GM19397 (cell line): ENCODE results near the gene MAML2.

ENCODE experiments used
- ATAC-seq: cut with Tn5 transposase; IDR thresholded peaks from one replicate; pipeline ENCODE4 v1.9.1; 2021; ENCODE audit warnings: mild to moderate bottlenecking, moderate library complexity; ENCODE audit not compliant: unreplicated experiment

MAML2 gene

GRCh38 chr11:96107143-96107824 is 235.7 kb downstream of the MAML2 start:
- no peak for ATAC-seq

- ATAC-seq: no peak
Measured at GRCh38 chr11:96106645-96107044, 236.3 kb downstream of the MAML2 start.

- ATAC-seq: no peak
Measured at GRCh38 chr11:96105944-96106343, 237.1 kb downstream of the MAML2 start.

GRCh38 chr11:96105197-96105895 is 237.6 kb downstream of the MAML2 start:
- ATAC-seq: no peak

GRCh38 chr11:96104496-96104895 is 238.5 kb downstream of the MAML2 start:
- no peak for ATAC-seq

- ATAC-seq: no peak
Measured at GRCh38 chr11:96103721-96104120, 239.3 kb downstream of the MAML2 start.

- ATAC-seq: no peak
Measured at GRCh38 chr11:96103102-96103501, 239.9 kb downstream of the MAML2 start.

- ATAC-seq: no peak
Measured at GRCh38 chr11:96102664-96103078, 240.3 kb downstream of the MAML2 start.

- no peak for ATAC-seq
Measured at GRCh38 chr11:96101146-96101545, 241.8 kb downstream of the MAML2 start.

- ATAC-seq: no peak
Measured at GRCh38 chr11:96098511-96099241, 244.3 kb downstream of the MAML2 start.

- no peak for ATAC-seq
Measured at GRCh38 chr11:96097844-96098421, 245.1 kb downstream of the MAML2 start.

- ATAC-seq: no peak
Measured at GRCh38 chr11:96096360-96096759, 246.6 kb downstream of the MAML2 start.

GRCh38 chr11:96095884-96096303 is 247.1 kb downstream of the MAML2 start:
- ATAC-seq: no peak

- no peak for ATAC-seq
Measured at GRCh38 chr11:96094156-96094555, 248.8 kb downstream of the MAML2 start.

- no peak for ATAC-seq
Measured at GRCh38 chr11:96092511-96092910, 250.5 kb downstream of the MAML2 start.

- no peak for ATAC-seq
Measured at GRCh38 chr11:96091476-96091875, 251.5 kb downstream of the MAML2 start.

GRCh38 chr11:96090711-96091110 is 252.3 kb downstream of the MAML2 start:
- no peak for ATAC-seq

- ATAC-seq: no peak
Measured at GRCh38 chr11:96088914-96089313, 254.1 kb downstream of the MAML2 start.

GRCh38 chr11:96086111-96086510 is 256.9 kb downstream of the MAML2 start:
- no peak for ATAC-seq

- ATAC-seq: no peak
Measured at GRCh38 chr11:96085319-96085930, 257.6 kb downstream of the MAML2 start.
